SK-N-SH (cell line): ENCODE results near the gene NTSR2. TPM values are rescaled to one million over a fixed set of nuclear protein-coding genes. Genes with fewer than 3 reads are reported as not detected.

Experiments used
- CTCF ChIA-PET: fragments of 300-600, 350-600 bp; formaldehyde crosslinking; extraction: SDS; loops from one replicate; lab custom pipeline; 2021; lab: Yijun Ruan, JAX
- POLR2A ChIA-PET: fragments of 350-600 bp; sonication (Branson Sonifier 250); formaldehyde crosslinking; extraction: SDS; loops from one replicate; lab custom pipeline; 2020; ENCODE audit warnings: antibody characterized with exemption, inconsistent platforms; lab: Yijun Ruan, JAX
- DNase-seq: peaks from one replicate; pipeline ENCODE4 v3.0.0; 2012
- H2AFZ ChIP-seq: fragments of 200-600 bp; sonication (generic); 2 replicates; pipeline ENCODE4 v1.8.1; 2016; ENCODE audit warnings: antibody characterized with exemption, mild to moderate bottlenecking, low read depth
- H3F3A ChIP-seq: fragments of 200-600 bp; sonication (generic); replicated peaks from 2 replicates; pipeline ENCODE3; 2016; ENCODE audit warnings: antibody characterized with exemption, mild to moderate bottlenecking; ENCODE audit not compliant: insufficient read depth
- H3K27ac ChIP-seq, 2 experiments: fragments of 200-500 bp in 1 of 2; fragments of 200-600 bp in 1 of 2; sonication (Bioruptor generic) in 1 of 2; sonication (generic), shearing (Covaris generic) in 1 of 2; 2 replicates each; pipeline versions ENCODE4 v1.5.1 to v1.6.1; 2014 to 2016; ENCODE audit warnings: low read depth in 2 of 2, inconsistent platforms in 1 of 2, low read length in 1 of 2, mild to moderate bottlenecking in 1 of 2, mixed read lengths in 1 of 2
- H3K27me3 ChIP-seq: fragments of 200-600 bp; sonication (generic), shearing (Covaris generic); 2 replicates; pipeline ENCODE4 v1.6.1; 2016; ENCODE audit warnings: mixed run types; ENCODE audit not compliant: insufficient read depth
- H3K36me3 ChIP-seq, 2 experiments: fragments of 200-500 bp in 1 of 2; fragments of 200-600 bp in 1 of 2; sonication (Bioruptor generic) in 1 of 2; sonication (generic) in 1 of 2; replicated peaks in 1 of 2; 2 replicates each; pipeline versions ENCODE3 to v1.5.1; 2014 to 2016; ENCODE audit warnings: low read length in 1 of 2, mild to moderate bottlenecking in 1 of 2; ENCODE audit not compliant: insufficient read depth in 2 of 2, control insufficient read depth in 1 of 2
- H3K4me1 ChIP-seq, 2 experiments: fragments of 200-500 bp in 1 of 2; fragments of 200-600 bp in 1 of 2; sonication (Bioruptor generic) in 1 of 2; sonication (generic), shearing (Covaris generic) in 1 of 2; 2 replicates each; pipeline versions ENCODE4 v1.5.1 to v1.6.1; 2014 to 2016; ENCODE audit warnings: low read depth in 1 of 2, low read length in 1 of 2, mixed run types in 1 of 2; ENCODE audit not compliant: insufficient read depth in 2 of 2, control insufficient read depth in 1 of 2
- H3K4me2 ChIP-seq: fragments of 200-600 bp; sonication (generic), shearing (Covaris generic); 2 replicates; pipeline ENCODE4 v1.6.1; 2017; ENCODE audit warnings: mixed run types
- H3K4me3 ChIP-seq, 2 experiments: fragments of 200-500 bp in 1 of 2; fragments of 200-600 bp in 1 of 2; sonication (Bioruptor generic) in 1 of 2; sonication (generic), shearing (Covaris generic) in 1 of 2; 2 replicates each; pipeline versions ENCODE4 v1.5.1 to v1.8.1; 2014 to 2016; ENCODE audit warnings: low read depth in 2 of 2, inconsistent platforms in 1 of 2, low read length in 1 of 2, mild to moderate bottlenecking in 1 of 2, mixed read lengths in 1 of 2, moderate library complexity in 1 of 2
- H3K79me2 ChIP-seq: fragments of 200-600 bp; sonication (generic); 2 replicates; pipeline ENCODE4 v1.8.1; 2017; ENCODE audit warnings: mild to moderate bottlenecking; ENCODE audit not compliant: insufficient read depth
- H3K9ac ChIP-seq: fragments of 200-600 bp; sonication (generic); 2 replicates; pipeline ENCODE4 v1.6.1; 2017; ENCODE audit warnings: mixed run types
- H3K9me2 ChIP-seq: fragments of 200-600 bp; sonication (generic); 2 replicates; pipeline ENCODE4 v1.6.1; 2017; ENCODE audit warnings: mixed run types
- H3K9me3 ChIP-seq: fragments of 200-600 bp; sonication (generic); 2 replicates; pipeline ENCODE4 v1.6.1; 2017; ENCODE audit warnings: mixed run types, mild to moderate bottlenecking, moderate library complexity
- H4K20me1 ChIP-seq: fragments of 200-600 bp; sonication (generic); 2 replicates; pipeline ENCODE4 v1.6.1; 2017; ENCODE audit warnings: mild to moderate bottlenecking, mixed run types; ENCODE audit not compliant: insufficient read depth
- GABPA ChIP-seq: IDR thresholded peaks from 2 replicates; pipeline ENCODE4 v1.4.0; 2012; ENCODE audit warnings: low read depth, mild to moderate bottlenecking
- MXI1 ChIP-seq: IDR thresholded peaks from 2 replicates; pipeline ENCODE4 v1.6.1; 2012; ENCODE audit warnings: mild to moderate bottlenecking, low read depth, low read length, improper control_type of control experiment
- POLR2AphosphoS5 ChIP-seq: IDR thresholded peaks from 2 replicates; pipeline ENCODE4 v1.6.1; 2012; ENCODE audit warnings: low read depth, low read length
- RAD21 ChIP-seq: IDR thresholded peaks from 2 replicates; pipeline ENCODE4 v1.6.1; 2012; ENCODE audit warnings: mild to moderate bottlenecking, low read length
- RCOR1 ChIP-seq: fragments of 150-350 bp; IDR thresholded peaks from 2 replicates; pipeline ENCODE4 v1.6.1; 2017; ENCODE audit warnings: antibody characterized with exemption, low read length
- REST ChIP-seq: IDR thresholded peaks from 2 replicates; pipeline ENCODE4 v1.6.1; 2012; ENCODE audit warnings: mild to moderate bottlenecking, low read depth, low read length, moderate library complexity
- RXRA ChIP-seq: IDR thresholded peaks from 2 replicates; pipeline ENCODE4 v1.4.0; 2012; ENCODE audit warnings: low read depth, mild to moderate bottlenecking, borderline replicate concordance
- USF1 ChIP-seq: IDR thresholded peaks from 2 replicates; pipeline ENCODE4 v1.4.0; 2012; ENCODE audit warnings: low read depth, borderline replicate concordance
- WGBS: methylation state at CpG from one replicate; pipeline ENCODE4 v1.1.6; 2017; ENCODE audit warnings: low lambda C conversion rate; 5-methylcytosine and 5-hydroxymethylcytosine counted together
- polyA plus RNA-seq, 3 experiments: library from polyadenylated mRNA; depleted of rRNA; stranded (reverse); fragments of >200 nt; gene quantifications; 2 replicates each; pipeline ENCODE4 v1.2.3, GENCODE V29; 2012

The NTSR2 gene
- polyA plus RNA-seq, 1 of the 3 experiments (the other 2 are of a cell fraction): not detected

GRCh38 chr2:11702946-11703345, 33.0 kb upstream of the NTSR2 start:
- no peaks in the 10 kb centered on the region for H4K20me1 ChIP-seq
- H3K9me3 ChIP-seq: no peaks in the 10 kb centered on the region
- H3K4me3 ChIP-seq: no peak overlapping the region
- H3K27ac ChIP-seq: no peak overlapping the region
- H3K27me3 ChIP-seq: no peaks in the 10 kb centered on the region
- POLR2A ChIA-PET: no interaction called here
- H3K9me2 ChIP-seq: no peaks in the 10 kb centered on the region
- DNase-seq: no peak
- TF ChIP-seq USF1 (no peak), MXI1 (no peak)
- TF ChIP-seq, all 33 proteins: peak for 0
- Histone ChIP-seq H3F3A (peaks cover 7% of the 10 kb centered on the region), H3K79me2 (no peaks in the 10 kb centered on the region), H3K9ac (no peak overlapping the region), H3K4me2 (no peak overlapping the region), H2AFZ (no peak overlapping the region), H3K36me3 (no peaks in the 10 kb centered on the region), H3K4me1 (peaks cover 7 to 23% of the 10 kb centered on the region in 2 experiments; a peak in 2 of 4 replicates)
- WGBS: 93% methylated on average over 2 of the region's 2 CpGs
- CTCF ChIA-PET: interaction anchor here (1.2 to 31.9 kb wide), 6 partner anchors 10 to 76 kb away, joined by 3 to 873 read pairs (median 4); partner anchors contain the start of gene LPIN1

- H3K9me3 ChIP-seq: no peaks in the 10 kb centered on the region
- ChIA-PET CTCF (interaction anchor here (1.0 to 31.9 kb wide), 3 partner anchors 9 to 42 kb away, joined by 3 to 873 read pairs (median 3); partner anchors contain the start of gene LPIN1), POLR2A (no interaction called here)
- no peak for DNase-seq
- 93% methylated on average over 14 of the region's 14 CpGs for WGBS
- no peak overlapping the region for H3K27ac ChIP-seq
- no peaks in the 10 kb centered on the region for H3K36me3 ChIP-seq
- H4K20me1 ChIP-seq: no peaks in the 10 kb centered on the region
- no peaks in the 10 kb centered on the region for H3K9me2 ChIP-seq
- TF ChIP-seq GABPA (no peak), RAD21 (no peak), RCOR1 (no peak)
- H3K4me2 ChIP-seq: no peak overlapping the region
- no peaks in the 10 kb centered on the region for H3K27me3 ChIP-seq
- H3K4me1 ChIP-seq: peaks cover 13 to 34% of the 10 kb centered on the region in 2 experiments; a peak in 3 of 4 replicates
- no peak overlapping the region for H2AFZ ChIP-seq
- H3K4me3 ChIP-seq: no peak overlapping the region
- H3K79me2 ChIP-seq: no peaks in the 10 kb centered on the region
- no peak overlapping the region for H3K9ac ChIP-seq
- peaks cover 15% of the 10 kb centered on the region for H3F3A ChIP-seq
These were observed 31.8 kb upstream of the NTSR2 start for GRCh38 chr2:11701751-11702301.

GRCh38 chr2:11701206-11701605, 31.2 kb upstream of the NTSR2 start:
- 94% methylated on average over 5 of the region's 5 CpGs for WGBS
- Histone ChIP-seq H3K79me2 (no peaks in the 10 kb centered on the region), H3K4me3 (no peak overlapping the region), H3K4me2 (no peak overlapping the region), H3K9me2 (no peaks in the 10 kb centered on the region), H4K20me1 (no peaks in the 10 kb centered on the region), H3K36me3 (no peaks in the 10 kb centered on the region), H3K27ac (no peak overlapping the region), H3K4me1 (peaks cover 20 to 40% of the 10 kb centered on the region in 2 experiments; a peak in 3 of 4 replicates), H3K9ac (no peak overlapping the region), H3K27me3 (no peaks in the 10 kb centered on the region), H2AFZ (no peak overlapping the region), H3F3A (peaks cover 21% of the 10 kb centered on the region), H3K9me3 (no peaks in the 10 kb centered on the region)
- DNase-seq: no peak
- POLR2A ChIA-PET: no interaction called here
- TF ChIP-seq REST (no peak), POLR2AphosphoS5 (no peak), MXI1 (no peak), RXRA (no peak)
- CTCF ChIA-PET: interaction anchor here (1.0 to 31.9 kb wide), 6 partner anchors 8 to 84 kb away, joined by 3 to 886 read pairs (median 8); partner anchors contain the start of gene LPIN1
